Loucy (cell line): ENCODE measurements around the gene TUBG1.
A peak's percentile ranks its signal among the peaks of the same experiment; 100 is the strongest.

ENCODE experiments used
- H2AFZ ChIP-seq: fragments of 200-600 bp; sonication (generic); 2 replicates; pipeline ENCODE4 v1.6.0; 2016; ENCODE audit warnings: antibody characterized with exemption, mild to moderate bottlenecking, low read length, moderate library complexity
- H3F3A ChIP-seq: fragments of 200-600 bp; 2 replicates; pipeline ENCODE4 v1.6.0; 2016; ENCODE audit warnings: antibody characterized with exemption, low read depth, mild to moderate bottlenecking
- H3K27me3 ChIP-seq: fragments of 200-600 bp; sonication (generic); 2 replicates; pipeline ENCODE4 v1.6.1; 2014; ENCODE audit warnings: low read length, mild to moderate bottlenecking; ENCODE audit not compliant: insufficient read depth, poor library complexity, severe bottlenecking
- H3K36me3 ChIP-seq: fragments of 200-600 bp; sonication (generic); 2 replicates; pipeline ENCODE4 v1.6.1; 2016; ENCODE audit warnings: low read length; ENCODE audit not compliant: insufficient read depth
- H3K4me1 ChIP-seq: fragments of 200-600 bp; sonication (generic); 2 replicates; pipeline ENCODE4 v1.5.1; 2014; ENCODE audit warnings: low read length, mild to moderate bottlenecking; ENCODE audit not compliant: insufficient read depth, poor library complexity, severe bottlenecking
- H3K4me2 ChIP-seq: fragments of 200-600 bp; sonication (generic); 2 replicates; pipeline ENCODE4 v1.6.0; 2014; ENCODE audit warnings: antibody characterized with exemption, low read length, low read depth, mild to moderate bottlenecking; ENCODE audit not compliant: poor library complexity, severe bottlenecking
- H3K4me3 ChIP-seq: fragments of 200-600 bp; sonication (generic); 2 replicates; pipeline ENCODE4 v1.5.1; 2014; ENCODE audit warnings: low read length, mild to moderate bottlenecking, mixed read lengths; ENCODE audit not compliant: poor library complexity, severe bottlenecking
- H3K79me2 ChIP-seq: fragments of 200-600 bp; sonication (generic); 2 replicates; pipeline ENCODE4 v1.6.1; 2014; ENCODE audit warnings: low read length; ENCODE audit not compliant: insufficient read depth
- H3K9ac ChIP-seq: fragments of 200-600 bp; sonication (generic); 2 replicates; pipeline ENCODE4 v1.6.0; 2014; ENCODE audit warnings: mild to moderate bottlenecking, low read depth, low read length, moderate library complexity; ENCODE audit not compliant: poor library complexity, severe bottlenecking
- H3K9me2 ChIP-seq: fragments of 200-600 bp; sonication (generic); replicated peaks from 2 replicates; pipeline ENCODE4 v1.6.1; 2016; ENCODE audit warnings: low read depth, low read length, mixed read lengths
- H3K9me3 ChIP-seq: fragments of 200-600 bp; sonication (generic); 2 replicates; pipeline ENCODE4 v1.6.1; 2014; ENCODE audit warnings: mild to moderate bottlenecking, antibody characterized with exemption, low read length, low read depth; ENCODE audit not compliant: insufficient read depth
- H4K20me1 ChIP-seq: fragments of 200-600 bp; sonication (generic); 2 replicates; pipeline ENCODE4 v1.6.0; 2014; ENCODE audit warnings: antibody characterized with exemption, low read length, mild to moderate bottlenecking; ENCODE audit not compliant: insufficient read depth, poor library complexity, severe bottlenecking
- CTCF ChIP-seq: fragments of 200-600 bp; sonication (generic); conservative IDR thresholded peaks from 2 replicates; pipeline ENCODE4 v1.5.1; 2014; ENCODE audit warnings: mild to moderate bottlenecking, antibody characterized with exemption, low read length
- EZH2phosphoT487 ChIP-seq: fragments of 200-600 bp; IDR thresholded peaks from 2 replicates; pipeline ENCODE4 v1.6.1; 2018; ENCODE audit warnings: antibody characterized with exemption, mild to moderate bottlenecking, moderate library complexity, borderline replicate concordance

Gene TUBG1

DNA sequence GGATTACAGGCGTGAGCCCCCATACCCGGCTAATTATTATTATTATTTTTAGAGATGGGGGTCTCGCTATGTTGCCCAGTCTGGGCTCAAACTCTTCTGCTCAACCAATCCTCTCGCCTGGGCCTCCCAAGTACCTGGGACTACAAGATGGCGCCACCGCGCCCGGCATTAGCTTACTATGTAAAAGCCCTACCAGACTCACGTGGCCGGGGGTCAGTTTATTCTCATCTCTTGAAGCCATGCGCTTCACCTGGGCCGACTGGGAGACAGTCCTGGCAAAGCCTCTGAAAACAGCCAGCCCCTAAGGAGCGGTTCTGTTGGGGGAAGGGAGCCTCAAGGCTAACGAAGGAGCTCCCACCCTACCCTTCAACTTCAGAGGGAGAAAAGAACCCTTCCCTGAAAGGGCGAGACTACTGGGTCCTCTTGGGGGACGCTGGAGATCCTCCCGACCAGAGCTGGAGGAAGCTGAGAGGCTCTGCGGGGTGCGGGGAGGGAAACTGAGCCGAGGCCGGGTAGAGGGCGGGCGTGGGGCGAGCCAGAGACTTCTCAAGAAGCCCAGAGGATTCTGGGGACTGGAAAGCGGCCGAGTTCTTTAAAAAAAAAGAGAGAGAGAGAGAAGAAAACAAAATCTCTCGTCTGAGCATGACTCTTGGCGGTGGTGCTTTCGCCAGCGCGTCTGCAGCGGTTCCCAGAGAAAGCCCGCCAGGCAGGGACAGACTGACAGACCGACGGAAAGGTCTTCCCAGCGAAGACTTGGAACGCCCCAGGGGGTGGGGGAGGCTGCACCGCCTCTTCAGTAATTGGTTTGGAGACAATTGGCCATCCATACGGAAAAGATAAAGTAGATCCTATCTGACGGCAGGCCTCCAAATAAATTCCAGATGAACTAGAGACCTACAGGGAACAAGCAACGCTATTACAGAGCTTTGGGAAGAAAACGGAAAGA, 44.0 kb downstream of the TUBG1 start:
- Histone ChIP-seq H3K4me3 (no peak overlapping the region), H3K36me3 (no peaks in the 10 kb centered on the region), H3K27me3 (no peaks in the 10 kb centered on the region), H3K79me2 (no peaks in the 10 kb centered on the region), H3K9ac (no peak overlapping the region), H3K4me2 (no peak overlapping the region), H3K9me2 (no peaks in the 10 kb centered on the region), H3K9me3 (no peaks in the 10 kb centered on the region), H2AFZ (no peak overlapping the region), H3F3A (no peaks in the 10 kb centered on the region), H4K20me1 (no peaks in the 10 kb centered on the region), H3K4me1 (no peaks in the 10 kb centered on the region)
- TF ChIP-seq EZH2phosphoT487 (no peak), CTCF (no peak)

- TF ChIP-seq EZH2phosphoT487 (no peak), CTCF (no peak)
- Histone ChIP-seq H2AFZ (no peak overlapping the region), H3K9me2 (no peaks in the 10 kb centered on the region), H3K79me2 (peaks cover 3% of the 10 kb centered on the region; the same call in 1 of the 2 replicates), H3F3A (no peaks in the 10 kb centered on the region), H3K9me3 (no peaks in the 10 kb centered on the region), H3K4me2 (no peak overlapping the region), H4K20me1 (no peaks in the 10 kb centered on the region), H3K36me3 (no peaks in the 10 kb centered on the region), H3K4me1 (peaks cover 12% of the 10 kb centered on the region), H3K27me3 (no peaks in the 10 kb centered on the region), H3K4me3 (no peak overlapping the region), H3K9ac (no peak overlapping the region)
Measured at GRCh38 chr17:42655528-42655927, 46.0 kb downstream of the TUBG1 start.

DNA sequence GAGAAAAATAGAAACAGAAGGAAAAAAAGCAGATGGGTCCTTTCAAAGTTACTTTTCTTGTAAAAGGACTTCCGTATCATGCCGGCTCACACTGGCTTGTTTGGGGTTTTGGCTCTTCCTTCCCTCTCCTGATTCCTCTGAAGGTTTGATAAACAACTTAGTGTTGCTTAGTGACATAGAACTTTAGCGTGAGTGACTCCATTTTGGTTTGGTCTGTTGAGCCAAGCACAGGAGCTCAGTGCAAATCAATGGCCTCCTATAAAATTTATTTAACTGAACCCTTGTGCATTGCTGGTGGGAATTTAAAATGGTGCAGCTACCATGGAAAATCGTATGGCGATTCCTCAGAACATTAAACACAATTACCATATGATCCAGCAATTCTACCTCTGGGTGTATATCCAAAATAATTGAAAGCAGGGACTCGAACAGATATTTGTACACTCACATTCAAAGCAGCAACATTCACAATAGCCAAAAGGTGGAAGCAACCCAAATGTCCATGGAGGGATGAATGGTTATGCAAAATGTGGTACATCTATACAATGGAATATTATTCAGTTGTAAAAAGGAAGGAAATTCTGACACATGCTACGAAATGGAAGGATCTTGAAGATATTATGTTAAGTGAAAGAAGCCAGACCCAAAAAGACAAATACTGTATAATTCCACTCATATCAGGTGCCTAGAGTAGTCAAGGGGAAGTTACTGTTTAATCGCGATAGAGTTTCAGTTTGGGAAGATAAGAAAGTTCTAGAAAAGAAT, 48.5 kb downstream of the TUBG1 start:
- no peaks in the 10 kb centered on the region for H3K9me3 ChIP-seq
- H3K4me3 ChIP-seq, result no peak overlapping the region
- H3K79me2 ChIP-seq, result peaks cover 3% of the 10 kb centered on the region; the same call in 1 of the 2 replicates
- H4K20me1 ChIP-seq, result no peaks in the 10 kb centered on the region
- no peaks in the 10 kb centered on the region for H3F3A ChIP-seq
- H3K4me2 ChIP-seq, result peak overlapping the region; percentile 68
- H3K27me3 ChIP-seq, result no peaks in the 10 kb centered on the region
- H3K4me1 ChIP-seq, result peaks cover 13% of the 10 kb centered on the region
- H3K9me2 ChIP-seq, result no peaks in the 10 kb centered on the region
- H2AFZ ChIP-seq, result no peak overlapping the region
- no peaks in the 10 kb centered on the region for H3K36me3 ChIP-seq
- H3K9ac ChIP-seq, result no peak overlapping the region
- TF ChIP-seq EZH2phosphoT487 (no peak), CTCF (no peak)
